GM06990 (cell line): Measurements from ENCODE around the gene NNMT.
A peak's percentile ranks its signal among the peaks of the same experiment; 100 is the strongest.

ENCODE experiments used
- DNase-seq: peaks from one replicate; pipeline ENCODE4 v3.0.0-alpha.2; 2011; ENCODE audit not compliant: insufficient read length; ENCODE audit errors: extremely low read depth
- H3K27me3 ChIP-seq: replicated peaks from 2 replicates; pipeline ENCODE4 v1.6.0; 2011; ENCODE audit warnings: low read length; ENCODE audit not compliant: control insufficient read depth, insufficient read depth
- H3K36me3 ChIP-seq: 2 replicates; pipeline ENCODE4 v1.5.1; 2011; ENCODE audit warnings: low read length; ENCODE audit not compliant: control insufficient read depth, insufficient read depth
- H3K4me3 ChIP-seq: replicated peaks from 2 replicates; pipeline ENCODE4 v1.5.1; 2011; ENCODE audit warnings: low read depth, mild to moderate bottlenecking, control low read depth, low read length
- TF ChIP-seq, protein P1 (sequence below): IDR thresholded peaks from 2 replicates; pipeline ENCODE4 v1.5.1; 2011; ENCODE audit warnings: low read length, control low read depth, mild to moderate bottlenecking, inconsistent platforms; ENCODE audit not compliant: insufficient read depth, poor library complexity, severe bottlenecking

The NNMT gene

DNA sequence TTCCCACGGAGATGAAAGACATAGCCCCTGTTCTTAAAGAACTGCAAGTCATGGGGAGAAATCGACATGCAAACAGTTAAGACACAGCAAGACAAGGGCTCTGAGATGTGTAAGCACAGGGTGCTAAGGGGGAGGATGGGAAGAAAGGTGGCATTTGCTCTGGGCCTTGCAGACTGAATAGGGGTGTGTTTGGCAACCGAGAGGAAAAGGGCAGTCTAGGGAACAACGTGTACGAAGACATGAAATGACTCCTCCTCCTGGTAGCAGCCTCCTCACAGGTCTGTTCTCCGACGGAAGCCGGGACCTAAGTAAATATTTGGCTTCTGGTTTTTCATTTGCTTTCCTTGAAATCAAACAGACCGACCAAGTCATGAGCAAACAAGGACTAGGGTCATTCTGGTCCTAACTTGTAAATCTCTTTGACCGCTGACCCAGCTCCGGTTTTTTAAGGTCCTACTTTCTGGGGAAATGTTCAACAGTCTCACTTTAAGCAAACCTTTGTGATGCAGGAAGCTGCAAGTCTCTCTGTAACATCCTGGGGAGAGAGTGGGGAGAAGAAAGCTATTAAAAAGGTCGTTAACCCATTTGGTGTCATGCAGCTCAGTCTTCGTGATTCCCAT, 19.7 kb downstream of the NNMT start:
- DNase-seq = no peak
- TF ChIP-seq, protein P1, sequence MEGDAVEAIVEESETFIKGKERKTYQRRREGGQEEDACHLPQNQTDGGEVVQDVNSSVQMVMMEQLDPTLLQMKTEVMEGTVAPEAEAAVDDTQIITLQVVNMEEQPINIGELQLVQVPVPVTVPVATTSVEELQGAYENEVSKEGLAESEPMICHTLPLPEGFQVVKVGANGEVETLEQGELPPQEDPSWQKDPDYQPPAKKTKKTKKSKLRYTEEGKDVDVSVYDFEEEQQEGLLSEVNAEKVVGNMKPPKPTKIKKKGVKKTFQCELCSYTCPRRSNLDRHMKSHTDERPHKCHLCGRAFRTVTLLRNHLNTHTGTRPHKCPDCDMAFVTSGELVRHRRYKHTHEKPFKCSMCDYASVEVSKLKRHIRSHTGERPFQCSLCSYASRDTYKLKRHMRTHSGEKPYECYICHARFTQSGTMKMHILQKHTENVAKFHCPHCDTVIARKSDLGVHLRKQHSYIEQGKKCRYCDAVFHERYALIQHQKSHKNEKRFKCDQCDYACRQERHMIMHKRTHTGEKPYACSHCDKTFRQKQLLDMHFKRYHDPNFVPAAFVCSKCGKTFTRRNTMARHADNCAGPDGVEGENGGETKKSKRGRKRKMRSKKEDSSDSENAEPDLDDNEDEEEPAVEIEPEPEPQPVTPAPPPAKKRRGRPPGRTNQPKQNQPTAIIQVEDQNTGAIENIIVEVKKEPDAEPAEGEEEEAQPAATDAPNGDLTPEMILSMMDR = no peak
- Histone ChIP-seq H3K36me3 (no peaks in the 10 kb centered on the region), H3K4me3 (no peak overlapping the region), H3K27me3 (peaks cover 2% of the 10 kb centered on the region; the same call in 1 of the 2 replicates)

DNA sequence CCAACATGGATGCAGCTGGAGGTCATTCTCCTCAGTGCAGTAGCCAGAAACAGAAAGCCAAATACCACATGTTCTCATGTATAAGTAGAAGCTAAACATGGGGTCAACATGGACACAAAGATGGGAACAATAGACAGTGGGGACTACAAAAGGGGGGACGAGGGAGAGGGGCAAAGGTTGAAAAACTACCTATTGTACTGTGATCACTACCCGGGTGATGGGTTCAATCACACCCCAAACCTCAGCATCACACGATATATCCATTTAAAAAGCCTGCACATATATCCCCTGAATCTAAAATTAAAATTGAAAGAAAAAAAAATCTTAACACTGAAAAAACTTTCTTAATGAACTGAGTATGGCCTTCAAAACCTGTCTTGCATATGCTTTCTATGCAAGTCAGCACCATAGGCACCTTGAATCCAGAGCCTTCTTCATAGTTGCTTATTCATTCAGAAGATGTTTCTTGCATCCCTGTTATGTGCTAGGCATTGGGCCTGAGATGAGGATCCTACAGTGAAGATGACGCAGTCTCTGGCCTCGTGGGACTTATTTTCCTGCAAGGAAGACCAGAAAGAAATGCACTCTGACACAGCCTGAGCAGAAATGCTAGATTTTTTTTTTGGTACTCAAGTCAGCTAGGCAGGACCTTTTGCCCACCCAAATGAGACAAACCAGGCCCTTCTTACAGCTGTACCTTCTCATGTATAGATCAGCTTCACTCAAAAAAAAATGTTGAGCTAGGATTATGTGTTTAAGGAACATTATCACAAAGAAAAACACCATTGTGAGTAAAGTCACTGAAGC, 21.0 kb downstream of the NNMT start:
- no peak overlapping the region for H3K4me3 ChIP-seq
- no peaks in the 10 kb centered on the region for H3K36me3 ChIP-seq
- peaks cover 2% of the 10 kb centered on the region; the same call in 1 of the 2 replicates for H3K27me3 ChIP-seq

DNA sequence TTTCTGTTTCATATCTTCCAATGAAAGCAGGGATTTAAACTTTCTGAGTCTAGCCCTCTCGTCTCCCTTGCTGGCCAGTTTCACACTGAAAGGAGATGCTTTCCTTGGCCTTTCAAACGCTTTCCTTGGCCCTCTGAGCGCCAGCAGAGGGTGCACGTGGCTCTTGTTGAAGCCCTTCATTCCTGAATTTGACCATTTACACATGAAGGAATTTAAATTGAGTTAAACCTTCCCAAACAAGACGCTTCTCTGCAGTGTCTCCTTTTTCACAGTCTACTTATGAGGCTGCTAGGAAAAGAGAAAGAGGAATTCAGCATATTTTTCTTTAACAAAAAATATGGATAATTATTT, 21.6 kb downstream of the NNMT start:
- Histone ChIP-seq H3K27me3 (peaks cover 2% of the 10 kb centered on the region; the same call in 1 of the 2 replicates), H3K36me3 (no peaks in the 10 kb centered on the region), H3K4me3 (no peak overlapping the region)
- TF ChIP-seq, protein P1 = peak; percentile 17
- no peak for DNase-seq

More for the DNA sequence above, 21.0 kb downstream of the NNMT start:
- TF ChIP-seq, protein P1 = no peak
- no peak for DNase-seq

DNA sequence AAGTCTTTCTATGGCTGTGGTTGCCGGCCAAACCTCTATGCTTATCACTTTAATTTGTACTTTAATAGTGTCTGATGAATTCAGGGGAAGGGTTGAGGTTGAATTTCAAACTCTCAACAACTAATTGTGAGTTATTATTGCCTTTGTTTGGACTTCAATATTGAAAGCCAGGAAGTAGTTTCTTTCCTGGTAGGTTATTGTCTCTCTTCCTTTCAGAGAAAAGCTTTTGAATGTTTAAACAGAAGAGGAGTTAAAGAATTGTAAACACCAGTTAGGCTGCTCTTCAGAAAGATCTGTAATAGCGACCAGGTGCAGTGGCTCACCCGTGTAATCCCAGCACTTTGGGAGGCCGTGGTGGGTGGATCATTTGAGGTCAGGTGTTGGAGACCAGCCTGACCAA, 22.2 kb downstream of the NNMT start:
- TF ChIP-seq, protein P1 = no peak

DNA sequence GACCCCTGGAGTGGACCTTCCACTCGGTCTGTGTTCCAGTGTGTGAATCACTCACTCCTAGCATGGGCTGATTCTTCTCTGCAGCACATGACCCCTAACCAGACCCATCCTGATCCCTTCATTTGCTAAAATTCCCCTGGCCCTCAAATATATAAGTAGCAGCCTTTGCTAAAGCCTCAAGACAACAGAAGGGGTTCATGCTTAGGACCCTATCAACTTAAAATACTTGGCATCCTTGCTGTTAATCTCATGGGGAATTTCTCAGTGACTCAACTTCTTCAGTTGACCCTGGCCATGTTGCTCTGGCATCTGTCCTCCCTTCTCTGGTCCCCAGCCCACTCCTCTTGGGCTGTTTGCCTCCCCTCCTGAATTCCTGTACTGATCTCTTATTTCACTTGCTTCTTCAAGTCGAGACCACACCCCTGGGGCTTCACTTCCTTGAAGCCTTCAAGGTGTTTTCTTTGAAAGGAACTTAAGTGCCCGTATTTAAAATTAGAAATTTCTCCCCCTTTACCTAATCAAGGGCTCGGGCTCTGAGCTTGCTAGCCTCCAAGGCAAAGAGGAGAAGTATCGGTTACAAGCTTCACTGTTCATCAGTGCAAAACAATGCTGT, 23.6 kb downstream of the NNMT start:
- H3K4me3 ChIP-seq = no peak overlapping the region
- no peaks in the 10 kb centered on the region for H3K36me3 ChIP-seq
- peaks cover 2% of the 10 kb centered on the region; the same call in 1 of the 2 replicates for H3K27me3 ChIP-seq
- no peak for DNase-seq
- TF ChIP-seq, protein P1 = no peak

More for the DNA sequence above, 22.2 kb downstream of the NNMT start:
- DNase-seq = no peak
- Histone ChIP-seq H3K4me3 (no peak overlapping the region), H3K36me3 (no peaks in the 10 kb centered on the region), H3K27me3 (peaks cover 2% of the 10 kb centered on the region; the same call in 1 of the 2 replicates)
